Activated B cell treated with CpG ODN at 0.5 μM for 24 hours (primary cell): ENCODE data around the gene SLC37A1. TPM values are rescaled to one million over a fixed set of nuclear protein-coding genes. Genes with fewer than 3 reads are reported as not detected.
A peak's percentile ranks its signal among the peaks of the same experiment; 100 is the strongest.

Experiments used
- ATAC-seq: fragments of 200-7000 bp; cut with Tn5 transposase; one replicate; pipeline ENCODE4 v1.10.0; 2021; ENCODE audit warnings: low read depth, mild to moderate bottlenecking, moderate library complexity
- CTCF ChIA-PET: fragments of 350-600 bp; sonication (Branson Sonifier 250); formaldehyde crosslinking; loops from one replicate; lab custom pipeline; 2021; ENCODE audit warnings: antibody characterized with exemption; lab: Charles Lee
- POLR2A ChIA-PET: fragments of 350-600 bp; sonication (Branson Sonifier 250); formaldehyde crosslinking; loops from one replicate; lab custom pipeline; 2021; ENCODE audit warnings: antibody characterized with exemption; lab: Charles Lee
- DNase-seq: peaks from one replicate; pipeline ENCODE4 v3.0.0; 2022
- H3K27ac Mint-ChIP-seq: one replicate; pipeline ENCODE4 v1.8.0; 2020; ENCODE audit warnings: mixed read lengths
- H3K27me3 Mint-ChIP-seq: one replicate; pipeline ENCODE4 v1.8.0; 2021; ENCODE audit warnings: mixed read lengths
- H3K36me3 Mint-ChIP-seq: one replicate; pipeline ENCODE4 v1.8.0; 2021; ENCODE audit warnings: low read depth, mixed read lengths
- H3K4me1 Mint-ChIP-seq: one replicate; pipeline ENCODE4 v1.8.0; 2021; ENCODE audit warnings: mixed read lengths
- H3K4me3 Mint-ChIP-seq: one replicate; pipeline ENCODE4 v1.8.0; 2020; ENCODE audit warnings: mild to moderate bottlenecking, mixed read lengths
- H3K9me3 Mint-ChIP-seq: one replicate; pipeline ENCODE4 v1.8.0; 2020; ENCODE audit warnings: mixed read lengths
- CTCF ChIP-seq: fragments of 200-600 bp; IDR thresholded peaks from one replicate; pipeline ENCODE4 v1.8.0; 2022; ENCODE audit warnings: antibody characterized with exemption, mild to moderate bottlenecking
- intact Hi-C: fragments of 100-400 bp; cut with micrococcal nuclease; formaldehyde crosslinking; loops from one replicate; pipeline ENCODE4 v1.15.1; 2024
- total RNA-seq: library from RNA; stranded (reverse); gene quantifications from 2 replicates; pipeline ENCODE4 v1.2.3, GENCODE V29; 2022

The SLC37A1 gene
- total RNA-seq, 1 donor from 2014 or later = 47.9 TPM

DNA sequence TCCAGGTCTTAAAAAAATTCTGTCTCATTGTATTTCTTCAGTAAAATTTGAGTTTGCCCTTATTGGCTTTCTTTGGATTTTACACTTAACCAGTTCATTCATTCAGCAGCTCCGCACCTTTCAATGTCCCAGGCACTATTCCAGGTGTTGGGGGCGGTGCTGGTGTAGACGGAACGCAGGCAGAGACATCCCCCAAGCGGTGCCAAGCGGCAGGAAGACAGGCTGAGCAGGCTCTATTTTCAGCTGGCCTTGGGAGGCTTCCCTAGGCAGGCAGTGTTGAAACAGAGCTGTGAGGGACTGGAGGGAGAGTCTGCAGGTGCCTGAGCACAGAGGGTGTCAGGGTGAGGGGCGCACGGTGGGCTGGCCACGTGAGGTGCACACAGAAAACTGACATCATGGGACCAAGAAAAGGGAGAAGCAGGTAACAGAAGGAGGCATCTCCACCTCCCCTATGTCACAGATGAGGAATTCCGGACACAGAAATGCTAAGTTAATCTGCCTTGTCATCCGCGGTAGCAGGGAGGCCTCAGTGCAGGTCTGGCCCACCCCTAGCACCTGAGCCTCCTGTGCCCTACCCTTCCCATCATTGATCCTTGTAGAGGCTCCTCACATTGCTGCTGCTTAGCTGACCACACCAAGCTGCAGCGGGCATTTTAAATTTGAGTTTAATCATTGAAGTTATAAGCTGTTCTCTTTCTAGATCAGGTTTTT is 40.8 kb downstream of the SLC37A1 start:
- no peak overlapping the region for H3K27ac Mint-ChIP-seq
- no peaks in the 10 kb centered on the region for H3K9me3 Mint-ChIP-seq
- DNase-seq (no peak), ATAC-seq (no peak)
- ChIA-PET CTCF (interaction anchor here (1.6 kb wide), 1 partner anchor 244 kb away, joined by 4 read pairs; no protein-coding TSS in a partner anchor), POLR2A (interaction anchor here (0.7 kb wide), 3 partner anchors 18 to 333 kb away, joined by 3 to 6 read pairs (median 5); no protein-coding TSS in a partner anchor)
- intact Hi-C loops = no loop called here
- no peaks in the 10 kb centered on the region for H3K27me3 Mint-ChIP-seq
- no peak for TF ChIP-seq CTCF
- peaks cover 9% of the 10 kb centered on the region for H3K4me1 Mint-ChIP-seq
- peaks cover 77% of the 10 kb centered on the region for H3K36me3 Mint-ChIP-seq
- H3K4me3 Mint-ChIP-seq = no peak overlapping the region

GRCh38 chr21:42555756-42556438 is 42.2 kb downstream of the SLC37A1 start:
- intact Hi-C loops = no loop called here
- H3K4me3 Mint-ChIP-seq = no peak overlapping the region
- peak overlapping the region; percentile 6 for H3K27ac Mint-ChIP-seq

GRCh38 chr21:42556476-42556875 is 42.8 kb downstream of the SLC37A1 start:
- H3K27me3 Mint-ChIP-seq = no peaks in the 10 kb centered on the region

More at GRCh38 chr21:42555756-42556438, 42.2 kb downstream of the SLC37A1 start:
- POLR2A ChIA-PET = no interaction called here
- DNase-seq (peak; percentile 12), ATAC-seq (no peak)
- CTCF ChIA-PET = interaction anchor here (0.6 to 1.6 kb wide), 2 partner anchors 24 to 246 kb away, joined by 3 to 4 read pairs; no protein-coding TSS in a partner anchor
- H3K27me3 Mint-ChIP-seq = no peaks in the 10 kb centered on the region
- H3K36me3 Mint-ChIP-seq = peaks cover 78% of the 10 kb centered on the region
- TF ChIP-seq CTCF = no peak
- no peaks in the 10 kb centered on the region for H3K9me3 Mint-ChIP-seq
- H3K4me1 Mint-ChIP-seq = peaks cover 9% of the 10 kb centered on the region

GRCh38 chr21:42556960-42557359 is 43.3 kb downstream of the SLC37A1 start:
- H3K27me3 Mint-ChIP-seq = no peaks in the 10 kb centered on the region
- CTCF ChIA-PET = interaction anchor here (0.6 kb wide), 1 partner anchor 25 kb away, joined by 3 read pairs; no protein-coding TSS in a partner anchor
- intact Hi-C loops = no loop called here
- H3K9me3 Mint-ChIP-seq = no peaks in the 10 kb centered on the region
- TF ChIP-seq CTCF = no peak
- peak overlapping the region; percentile 50 for H3K27ac Mint-ChIP-seq
- peak overlapping the region; percentile 35 for H3K4me3 Mint-ChIP-seq
- ATAC-seq (peak; percentile 76), DNase-seq (peak; percentile 21)
- H3K36me3 Mint-ChIP-seq = peaks cover 80% of the 10 kb centered on the region
- POLR2A ChIA-PET = interaction anchor here (1.0 kb wide), 1 partner anchor 24 kb away, joined by 3 read pairs; no protein-coding TSS in a partner anchor
- peaks cover 16% of the 10 kb centered on the region for H3K4me1 Mint-ChIP-seq

More at GRCh38 chr21:42556476-42556875, 42.8 kb downstream of the SLC37A1 start:
- ChIA-PET POLR2A (interaction anchor here (1.0 kb wide), 1 partner anchor 24 kb away, joined by 3 read pairs; no protein-coding TSS in a partner anchor), CTCF (interaction anchor here (0.6 kb wide), 1 partner anchor 25 kb away, joined by 3 read pairs; no protein-coding TSS in a partner anchor)
- intact Hi-C loops = no loop called here
- DNase-seq (no peak), ATAC-seq (no peak)
- H3K36me3 Mint-ChIP-seq = peaks cover 79% of the 10 kb centered on the region
- H3K9me3 Mint-ChIP-seq = no peaks in the 10 kb centered on the region
- no peak overlapping the region for H3K4me3 Mint-ChIP-seq
- H3K27ac Mint-ChIP-seq = no peak overlapping the region
- no peak for TF ChIP-seq CTCF
- peaks cover 12% of the 10 kb centered on the region for H3K4me1 Mint-ChIP-seq
